HG03442 (cell line): ENCODE results near the gene MARK2.

Source experiments
- ATAC-seq: cut with Tn5 transposase; IDR thresholded peaks from one replicate; pipeline ENCODE4 v1.9.1; 2021; ENCODE audit warnings: mild to moderate bottlenecking, moderate library complexity; ENCODE audit not compliant: unreplicated experiment

MARK2 gene

GRCh38 chr11:63829823-63830489, 9.0 kb upstream of the MARK2 start:
- no peak for ATAC-seq

GRCh38 chr11:63831326-63831725, 7.6 kb upstream of the MARK2 start:
- no peak for ATAC-seq

DNA sequence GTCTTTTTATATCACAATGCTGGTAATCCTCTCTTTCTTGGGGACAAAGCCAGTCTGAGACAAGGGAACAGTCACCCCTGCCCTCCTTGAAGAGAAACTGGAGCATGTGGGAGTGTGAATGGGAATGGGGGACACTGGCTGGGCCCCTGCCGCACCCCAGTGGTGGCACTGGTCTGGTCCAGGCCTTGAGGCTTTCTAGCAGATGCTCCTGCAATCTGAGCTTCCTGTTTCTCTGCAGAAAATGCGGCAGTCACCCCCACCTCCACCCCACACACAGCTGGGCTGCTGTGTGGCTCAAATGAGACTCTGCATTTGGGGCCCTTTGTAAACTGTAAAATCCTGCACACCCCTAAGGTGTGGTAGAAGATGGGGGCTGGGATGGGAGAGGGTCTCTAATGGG, 6.6 kb upstream of the MARK2 start:
- no peak for ATAC-seq

DNA sequence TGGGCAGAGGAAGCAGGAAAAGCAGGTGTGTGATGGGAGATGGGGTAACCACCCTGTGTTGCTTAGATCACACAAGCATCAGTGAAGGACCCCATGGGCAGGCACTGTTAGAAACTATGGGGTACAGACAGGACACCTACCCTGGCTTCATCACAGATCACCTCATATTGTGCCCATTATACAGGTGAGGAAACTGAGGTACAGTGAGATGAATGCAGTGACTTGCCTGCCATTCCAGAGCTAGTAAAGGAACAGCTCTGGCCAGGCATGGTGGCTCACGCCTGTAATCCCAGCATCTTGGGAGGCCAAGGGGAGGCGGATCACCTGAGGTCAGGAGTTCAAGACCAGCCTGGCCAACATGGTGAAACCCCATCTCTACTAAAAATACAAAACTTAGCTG, 5.9 kb upstream of the MARK2 start:
- ATAC-seq: no peak

- ATAC-seq: no peak
These were observed 4.3 kb upstream of the MARK2 start for GRCh38 chr11:63834535-63835157.

DNA sequence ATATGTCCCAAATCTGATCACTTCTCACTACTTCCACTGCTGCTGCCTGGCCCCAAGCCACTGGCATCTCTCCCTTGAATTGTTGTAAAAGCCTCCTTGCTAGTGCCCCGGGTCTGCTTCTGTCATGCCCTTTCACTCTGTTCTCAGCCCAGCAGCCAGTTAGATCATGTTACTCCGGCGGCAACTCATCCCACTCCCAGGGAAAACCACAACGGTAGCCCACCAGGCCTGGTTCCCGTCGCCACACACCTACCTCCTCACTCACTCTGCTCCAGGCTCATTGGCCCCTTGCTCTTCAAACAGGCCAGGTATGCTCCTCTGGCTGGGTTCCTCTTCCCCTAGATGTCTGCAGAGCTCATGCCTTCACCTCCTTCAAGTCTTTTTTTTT, 3.8 kb upstream of the MARK2 start:
- ATAC-seq: no peak

- no peak for ATAC-seq
These were observed 1.8 kb upstream of the MARK2 start for GRCh38 chr11:63837027-63837688.

DNA sequence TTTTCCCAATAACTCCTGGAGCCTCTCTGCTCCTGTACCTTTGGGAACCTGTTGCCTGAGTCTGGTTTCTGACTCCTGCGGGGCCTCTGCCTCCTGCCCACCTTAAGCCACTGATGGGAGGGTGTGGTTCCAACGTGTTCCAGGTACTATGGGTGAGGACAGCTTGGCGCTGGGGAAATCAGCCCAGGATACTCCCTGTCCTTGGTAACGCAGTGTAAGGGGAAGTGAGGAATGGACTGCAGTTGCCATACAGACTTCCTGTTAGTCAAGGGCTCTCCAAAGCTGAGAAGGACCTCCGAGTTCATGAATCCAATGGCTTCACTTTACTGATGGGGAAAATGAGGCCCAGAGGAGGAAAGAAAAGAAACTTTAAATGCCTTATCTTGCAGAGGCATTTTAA, 1.2 kb upstream of the MARK2 start:
- ATAC-seq: no peak

DNA sequence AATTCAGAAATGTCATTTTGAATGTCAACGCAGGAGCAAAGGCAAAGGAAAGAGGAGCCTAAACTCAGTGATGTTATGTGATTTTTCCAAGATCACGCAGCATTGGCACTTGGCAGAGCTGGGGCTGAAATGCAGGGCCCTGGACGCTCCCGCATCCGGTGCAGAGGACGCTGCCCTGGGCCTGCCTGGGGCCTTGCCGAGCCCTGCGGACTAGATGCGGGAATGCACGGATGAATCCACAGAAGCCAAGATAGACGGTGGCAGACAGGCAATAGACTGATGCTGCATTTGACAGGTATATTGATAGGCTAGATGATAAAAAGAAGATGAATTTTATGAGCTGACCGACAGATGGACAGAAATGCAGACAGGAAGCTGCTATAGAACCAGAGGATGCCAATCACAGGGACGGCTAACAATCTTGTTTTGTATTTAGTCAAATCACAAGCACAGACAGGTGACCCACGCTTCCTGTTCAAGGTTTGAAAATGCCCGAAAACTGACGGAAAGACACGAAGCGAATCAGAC, 696 bp upstream of the MARK2 start:
- no peak for ATAC-seq

DNA sequence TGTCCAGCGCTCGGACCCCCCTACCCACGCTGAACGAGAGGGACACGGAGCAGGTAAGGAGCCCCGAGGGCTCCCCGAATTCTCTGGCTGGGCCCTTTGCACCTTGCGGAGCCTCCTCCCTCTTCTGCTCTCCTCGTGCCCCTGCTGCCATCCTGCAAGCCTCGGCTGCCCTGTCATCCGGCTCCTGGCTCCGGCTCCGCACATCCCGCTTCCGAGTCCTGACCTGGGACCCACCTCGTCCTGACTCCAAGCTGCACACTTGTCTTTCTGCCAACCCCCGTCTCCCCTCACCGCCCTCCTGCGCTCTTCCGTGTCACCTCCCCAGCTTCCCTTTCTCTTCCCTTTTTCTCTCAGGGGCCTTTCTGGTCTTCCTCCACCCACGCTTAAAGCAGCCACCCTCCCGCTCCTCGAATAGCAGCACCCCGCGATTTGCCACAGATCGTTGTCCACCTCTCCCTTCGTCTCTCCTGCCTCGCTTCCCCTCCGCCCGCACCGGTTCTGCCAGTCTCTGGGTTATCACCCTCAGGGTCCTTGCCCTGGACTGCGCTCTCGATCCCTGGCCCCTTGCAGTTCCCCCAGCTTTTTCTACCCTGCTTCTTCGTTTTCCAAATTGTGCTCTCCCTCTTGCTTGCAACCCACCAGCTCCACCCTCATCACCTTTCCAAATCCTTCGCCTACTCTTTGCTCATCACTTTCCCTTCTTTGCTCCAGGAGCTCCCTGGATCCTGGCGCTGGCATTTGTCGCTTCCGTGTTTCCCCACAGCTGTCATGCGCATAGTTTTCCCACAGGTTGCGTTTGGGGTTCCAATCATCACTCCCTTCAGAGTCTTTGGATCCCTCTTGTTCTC, 822 bp downstream of the MARK2 start:
- no peak for ATAC-seq

GRCh38 chr11:63840356-63841060, 1.6 kb downstream of the MARK2 start:
- no peak for ATAC-seq

GRCh38 chr11:63841554-63841953, 2.6 kb downstream of the MARK2 start:
- ATAC-seq: no peak

GRCh38 chr11:63843041-63843440, 4.1 kb downstream of the MARK2 start:
- no peak for ATAC-seq

DNA sequence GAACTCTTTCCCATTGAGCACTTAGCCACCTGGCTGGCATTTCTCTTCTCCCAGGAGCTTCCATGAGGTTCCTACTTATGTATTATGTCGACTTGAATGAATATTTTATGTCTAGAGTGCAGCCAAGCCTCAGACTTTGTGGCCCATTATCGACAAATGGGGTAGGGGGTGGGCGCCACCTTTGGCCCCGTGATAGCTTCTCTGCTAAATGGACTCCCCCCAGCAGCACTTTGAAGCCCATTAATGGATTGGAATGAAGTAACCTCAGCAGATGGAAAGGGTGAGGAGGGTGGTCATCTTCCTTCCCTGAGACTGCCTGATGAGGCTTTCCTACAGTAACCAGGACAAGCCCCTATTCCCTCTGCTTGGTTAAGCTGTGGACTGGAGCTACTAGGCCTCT, 5.9 kb downstream of the MARK2 start:
- ATAC-seq: no peak

- no peak for ATAC-seq
These were observed 6.4 kb downstream of the MARK2 start for GRCh38 chr11:63845303-63845702.

- no peak for ATAC-seq
These were observed 7.0 kb downstream of the MARK2 start for GRCh38 chr11:63845911-63846310.

GRCh38 chr11:63846897-63847296, 8.0 kb downstream of the MARK2 start:
- ATAC-seq: no peak

- ATAC-seq: no peak
These were observed 8.5 kb downstream of the MARK2 start for GRCh38 chr11:63847363-63847762.

- no peak for ATAC-seq
These were observed 10.8 kb downstream of the MARK2 start for GRCh38 chr11:63849691-63850090.

GRCh38 chr11:63850920-63851319, 12.0 kb downstream of the MARK2 start:
- no peak for ATAC-seq

DNA sequence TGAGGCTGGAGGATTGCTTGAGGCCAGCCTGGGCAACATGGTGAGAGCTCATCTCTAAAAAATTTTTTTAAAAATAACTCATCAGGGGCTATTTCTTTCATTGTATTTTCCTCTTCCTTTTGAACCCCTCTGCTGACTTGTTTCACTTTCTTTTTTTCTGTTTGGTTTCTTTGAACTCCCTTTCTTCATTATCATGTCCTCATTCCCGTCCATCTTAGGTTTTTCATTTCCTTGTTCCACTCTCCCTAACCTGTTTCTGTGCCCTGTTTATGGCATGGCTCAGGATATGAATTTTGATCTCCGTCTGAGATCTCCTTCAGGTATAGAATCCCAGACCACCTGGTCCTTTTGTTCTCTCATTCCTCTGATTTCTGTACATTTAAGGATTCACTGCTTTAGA, 12.5 kb downstream of the MARK2 start:
- ATAC-seq: no peak
